Astrocyte (in vitro differentiated cells and primary cell): ENCODE data around the gene CSK.
"Not testable (repeated sequence)": the region's sequence is repeated elsewhere in the genome, so short reads cannot be mapped to it uniquely, and the experiment has no call there.

ENCODE experiments used
- CTCF ChIP-seq: IDR thresholded peaks from 2 replicates; pipeline ENCODE4 v1.5.1; 2011; ENCODE audit warnings: low read depth, mild to moderate bottlenecking, inconsistent platforms, low read length, moderate library complexity; ENCODE audit not compliant: insufficient read depth
- EZH2 ChIP-seq: IDR thresholded peaks from 2 replicates; pipeline ENCODE4 v1.6.1; 2012; ENCODE audit warnings: mild to moderate bottlenecking, low read length, inconsistent platforms; ENCODE audit not compliant: insufficient read depth

DNA sequence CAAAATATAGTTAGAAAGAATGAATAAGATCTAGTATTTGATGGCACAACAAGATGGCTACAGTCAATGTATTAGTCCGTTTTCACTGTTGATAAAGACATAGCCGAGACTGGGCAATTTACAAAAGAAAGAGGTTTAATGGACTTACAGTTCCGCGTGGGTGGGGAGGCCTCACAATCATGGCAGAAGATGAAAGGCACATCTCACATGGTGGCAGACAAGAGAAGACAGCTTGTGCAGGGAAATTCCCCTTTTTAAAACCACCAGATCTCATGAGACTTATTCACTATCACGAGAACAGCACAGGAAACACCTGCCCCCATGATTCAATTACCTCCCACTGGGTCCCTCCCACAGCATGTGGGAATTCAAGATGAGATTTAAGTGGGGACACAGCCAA lies 43.6 kb upstream of the CSK start:
- TF ChIP-seq CTCF, EZH2: not testable (repeated sequence)
